ENCODE measurements around the gene RNF144A. TPM values are rescaled to one million over a fixed set of nuclear protein-coding genes. Genes with fewer than 3 reads are reported as not detected.

The RNF144A gene
- total RNA-seq, 1 experiment from 2014 or later, result 13.6 TPM

DNA sequence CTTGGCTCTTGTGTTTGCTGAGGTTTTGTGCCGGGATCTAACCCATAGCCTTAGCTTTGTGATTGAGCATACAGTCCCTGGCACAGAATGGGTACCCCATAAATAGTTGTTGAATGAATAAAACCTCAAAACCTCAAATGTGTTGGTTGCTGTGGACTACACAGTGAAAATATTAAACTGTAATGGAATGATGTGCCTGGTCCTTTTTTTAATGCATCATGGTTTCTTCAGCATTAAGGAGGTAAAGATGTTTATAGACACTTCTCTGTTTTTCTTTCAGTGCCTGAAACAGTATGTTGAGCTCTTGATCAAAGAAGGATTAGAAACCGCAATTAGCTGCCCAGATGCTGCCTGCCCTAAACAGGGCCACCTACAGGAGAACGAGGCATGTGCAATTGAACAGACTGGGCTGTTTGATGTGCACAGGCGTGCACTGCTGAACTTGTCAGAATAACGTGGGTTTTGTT, 97.0 kb downstream of the RNF144A start:
- intact Hi-C loops (cut with micrococcal nuclease; ENCODE audit: unreplicated experiment), result no loop called here

GRCh38 chr2:7015007-7015950, 98.1 kb downstream of the RNF144A start:
- intact Hi-C loops (cut with micrococcal nuclease; ENCODE audit: unreplicated experiment), result no loop called here
- Histone ChIP-seq H3K4me1 (ENCODE audit: insufficient read depth, low read length, poor library complexity, severe bottlenecking) (peaks cover 6% of the 10 kb centered on the region), H3K27me3 (replicated peaks; ENCODE audit: insufficient read depth, low read depth, low read length, poor library complexity) (no peaks in the 10 kb centered on the region), H3K27ac (ENCODE audit: low read depth, low read length, poor library complexity, severe bottlenecking) (no peak overlapping the region), H3K36me3 (ENCODE audit: insufficient read depth, low read length, poor library complexity, severe bottlenecking) (no peaks in the 10 kb centered on the region), H3K4me3 (ENCODE audit: low read depth, low read length, poor library complexity, severe bottlenecking) (no peak overlapping the region), H3K9me3 (ENCODE audit: low read depth, low read length, poor library complexity, severe bottlenecking) (no peaks in the 10 kb centered on the region)
- ChIA-PET CTCF (interaction anchor here (0.6 kb wide), 1 partner anchor 19 kb away, joined by 3 read pairs; no protein-coding TSS in a partner anchor), POLR2A (ENCODE audit: low non-redundant PET) (no interaction called here)
- no TSS peak for BruUV-seq (replicated peaks)
- TF ChIP-seq, protein P1, sequence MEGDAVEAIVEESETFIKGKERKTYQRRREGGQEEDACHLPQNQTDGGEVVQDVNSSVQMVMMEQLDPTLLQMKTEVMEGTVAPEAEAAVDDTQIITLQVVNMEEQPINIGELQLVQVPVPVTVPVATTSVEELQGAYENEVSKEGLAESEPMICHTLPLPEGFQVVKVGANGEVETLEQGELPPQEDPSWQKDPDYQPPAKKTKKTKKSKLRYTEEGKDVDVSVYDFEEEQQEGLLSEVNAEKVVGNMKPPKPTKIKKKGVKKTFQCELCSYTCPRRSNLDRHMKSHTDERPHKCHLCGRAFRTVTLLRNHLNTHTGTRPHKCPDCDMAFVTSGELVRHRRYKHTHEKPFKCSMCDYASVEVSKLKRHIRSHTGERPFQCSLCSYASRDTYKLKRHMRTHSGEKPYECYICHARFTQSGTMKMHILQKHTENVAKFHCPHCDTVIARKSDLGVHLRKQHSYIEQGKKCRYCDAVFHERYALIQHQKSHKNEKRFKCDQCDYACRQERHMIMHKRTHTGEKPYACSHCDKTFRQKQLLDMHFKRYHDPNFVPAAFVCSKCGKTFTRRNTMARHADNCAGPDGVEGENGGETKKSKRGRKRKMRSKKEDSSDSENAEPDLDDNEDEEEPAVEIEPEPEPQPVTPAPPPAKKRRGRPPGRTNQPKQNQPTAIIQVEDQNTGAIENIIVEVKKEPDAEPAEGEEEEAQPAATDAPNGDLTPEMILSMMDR (conservative IDR thresholded peaks at IDR 0.05; ENCODE audit: low read depth, low read length), result no peak
- TF ChIP-seq EZH2 (IDR thresholded peaks at IDR 0.05; ENCODE audit: borderline replicate concordance, low read depth, low read length, poor library complexity, severe bottlenecking), result no peak
- DNase-seq (ENCODE audit: low spot score), result no peak

More for the DNA sequence above, 97.0 kb downstream of the RNF144A start:
- Histone ChIP-seq H3K9me3 (ENCODE audit: low read depth, low read length, poor library complexity, severe bottlenecking) (no peaks in the 10 kb centered on the region), H3K27ac (ENCODE audit: low read depth, low read length, poor library complexity, severe bottlenecking) (no peak overlapping the region), H3K27me3 (replicated peaks; ENCODE audit: insufficient read depth, low read depth, low read length, poor library complexity) (no peaks in the 10 kb centered on the region), H3K4me3 (ENCODE audit: low read depth, low read length, poor library complexity, severe bottlenecking) (no peak overlapping the region), H3K36me3 (ENCODE audit: insufficient read depth, low read length, poor library complexity, severe bottlenecking) (no peaks in the 10 kb centered on the region), H3K4me1 (ENCODE audit: insufficient read depth, low read length, poor library complexity, severe bottlenecking) (peaks cover 6% of the 10 kb centered on the region)
- TF ChIP-seq, protein P1 (conservative IDR thresholded peaks at IDR 0.05; ENCODE audit: low read depth, low read length), result peak; percentile 71
- TF ChIP-seq EZH2 (IDR thresholded peaks at IDR 0.05; ENCODE audit: borderline replicate concordance, low read depth, low read length, poor library complexity, severe bottlenecking), result no peak
- DNase-seq (ENCODE audit: low spot score), result peak; percentile 44
- BruUV-seq (replicated peaks), result no TSS peak
- ChIA-PET CTCF (interaction anchor here (0.6 kb wide), 1 partner anchor 20 kb away, joined by 3 read pairs; no protein-coding TSS in a partner anchor), POLR2A (ENCODE audit: low non-redundant PET) (no interaction called here)

GRCh38 chr2:7016148-7016547, 98.9 kb downstream of the RNF144A start:
- ChIA-PET CTCF (interaction anchor here (0.7 kb wide), 1 partner anchor 27 kb away, joined by 7 read pairs; no protein-coding TSS in a partner anchor), POLR2A (ENCODE audit: low non-redundant PET) (no interaction called here)
- TF ChIP-seq, protein P1 (conservative IDR thresholded peaks at IDR 0.05; ENCODE audit: low read depth, low read length), result no peak
- TF ChIP-seq EZH2 (IDR thresholded peaks at IDR 0.05; ENCODE audit: borderline replicate concordance, low read depth, low read length, poor library complexity, severe bottlenecking), result no peak
- no TSS peak for BruUV-seq (replicated peaks)
- H3K4me1 ChIP-seq (ENCODE audit: insufficient read depth, low read length, poor library complexity, severe bottlenecking), result peaks cover 6% of the 10 kb centered on the region
- no peaks in the 10 kb centered on the region for H3K9me3 ChIP-seq (ENCODE audit: low read depth, low read length, poor library complexity, severe bottlenecking)
- no peaks in the 10 kb centered on the region for H3K27me3 ChIP-seq (replicated peaks; ENCODE audit: insufficient read depth, low read depth, low read length, poor library complexity)
- H3K36me3 ChIP-seq (ENCODE audit: insufficient read depth, low read length, poor library complexity, severe bottlenecking), result no peaks in the 10 kb centered on the region
- intact Hi-C loops (cut with micrococcal nuclease; ENCODE audit: unreplicated experiment), result no loop called here
- no peak for DNase-seq (ENCODE audit: low spot score)
- no peak overlapping the region for H3K4me3 ChIP-seq (ENCODE audit: low read depth, low read length, poor library complexity, severe bottlenecking)
- no peak overlapping the region for H3K27ac ChIP-seq (ENCODE audit: low read depth, low read length, poor library complexity, severe bottlenecking)

Measured in A673 (cell line).